H1 (cell line): ENCODE data around the gene DIP2C. TPM values are rescaled to one million over a fixed set of nuclear protein-coding genes. Genes with fewer than 3 reads are reported as not detected.

Experiments used
- CHD2 ChIP-seq: IDR thresholded peaks from 2 replicates; pipeline ENCODE4 v1.6.1; 2012; ENCODE audit warnings: low read length, improper control_type of control experiment
- E2F6 ChIP-seq: IDR thresholded peaks from 2 replicates; pipeline ENCODE4 v1.6.1; 2012; ENCODE audit warnings: inconsistent platforms
- KDM1A ChIP-seq: fragments of 200-600, 300-600 bp; sonication (generic); IDR thresholded peaks from 2 replicates; pipeline ENCODE4 v1.7.1; 2016; ENCODE audit warnings: mild to moderate bottlenecking, low read length, borderline replicate concordance
- polyA plus RNA-seq, 7 experiments: library from polyadenylated mRNA; depleted of rRNA in 3 of 7; stranded (reverse) in 5 of 7; unstranded in 2 of 7; fragments of >200 nt in 5 of 7; fragments of 200-250 nt in 2 of 7; gene quantifications; 1 replicate in 5 of 7; 2 replicates in 1 of 7; 4 replicates in 1 of 7; pipeline versions ENCODE4 v1.2.1 to v1.2.3, GENCODE V29; 2011 to 2013; ENCODE audit warnings: missing spikeins in 2 of 7, mixed read lengths in 2 of 7
- total RNA-seq: library from RNA; stranded (reverse); fragmentation: NEBNext Ultra II Directional; extraction: Animal tissue kit (Norgen Biotek cat#: 25700); gene quantifications from 2 replicates; pipeline ENCODE4 v1.2.1, GENCODE V29; 2021

The DIP2C gene
- total and polyA plus RNA-seq, 2 of the 8 experiments (the other 6 are each of a cell fraction or from before 2014, with no cell fraction given), result 3.8 to 9.3 TPM

GRCh38 chr10:384538-385305 lies 304.7 kb downstream of the DIP2C start (continued):
- TF ChIP-seq KDM1A (no peak), CHD2 (no peak), E2F6 (no peak)
